SHP77 treated with DMSO at 0.1 percent for 48 hours (cell line): ENCODE results near the gene AHSP.
"Not testable (repeated sequence)": the region's sequence is repeated elsewhere in the genome, so short reads cannot be mapped to it uniquely, and the experiment has no call there.

Experiments
- DNase-seq: peaks from one replicate; lab custom pipeline; 2025; lab: John Stamatoyannopoulos, UW

AHSP gene

DNA sequence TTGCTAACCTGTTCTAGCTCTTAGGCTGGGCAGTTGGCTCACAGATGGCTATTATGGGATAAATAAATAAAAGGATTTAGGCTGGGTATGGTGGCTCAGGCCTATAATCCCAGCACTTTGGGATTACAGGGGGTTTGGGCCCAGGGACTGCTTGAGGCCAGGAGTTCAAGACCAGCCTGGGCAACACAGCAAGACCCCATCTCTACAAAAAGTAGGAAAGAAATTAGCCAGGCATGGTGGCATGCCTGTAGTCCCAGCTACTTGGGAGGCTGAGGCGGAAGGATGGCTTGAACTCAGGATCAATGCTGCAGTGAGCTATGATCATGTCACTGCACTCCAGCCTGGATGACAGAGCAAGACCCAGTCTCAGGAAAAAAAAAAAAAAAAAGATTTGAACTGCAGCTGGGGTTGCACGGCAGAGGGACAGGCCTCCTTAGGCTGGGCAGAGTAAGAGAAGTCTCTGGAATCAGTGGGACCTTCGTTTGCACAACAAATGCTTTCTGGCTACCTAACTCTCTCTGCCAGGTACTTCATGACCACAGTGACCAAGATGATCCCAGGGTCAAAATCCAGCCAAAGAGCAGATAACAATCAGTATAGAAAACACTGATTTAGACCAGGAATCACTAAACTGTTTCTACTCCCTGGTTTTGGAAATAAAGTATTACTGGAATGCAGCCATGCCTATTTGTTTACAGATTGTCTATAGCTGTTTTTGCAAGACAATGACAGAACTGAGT, 26.3 kb upstream of the AHSP start:
- no peak for DNase-seq

DNA sequence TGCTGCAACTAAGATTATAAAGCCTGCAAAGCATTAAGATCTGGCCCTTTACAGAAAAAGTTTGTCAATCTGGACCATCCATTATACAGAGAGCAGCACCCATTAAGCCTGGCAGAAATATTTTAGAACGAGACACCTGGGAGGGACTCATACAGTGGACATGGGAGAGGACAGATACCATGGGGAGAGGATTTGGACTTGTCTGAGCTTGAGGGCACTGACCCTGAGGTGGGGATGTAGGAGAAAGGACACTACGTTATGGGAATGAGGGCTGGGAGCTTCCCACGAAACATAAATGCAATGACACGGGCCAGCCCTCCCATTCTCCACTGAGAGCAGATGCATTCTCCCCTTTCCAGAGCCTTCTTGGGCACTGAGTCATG, 25.7 kb upstream of the AHSP start:
- DNase-seq: no peak

DNA sequence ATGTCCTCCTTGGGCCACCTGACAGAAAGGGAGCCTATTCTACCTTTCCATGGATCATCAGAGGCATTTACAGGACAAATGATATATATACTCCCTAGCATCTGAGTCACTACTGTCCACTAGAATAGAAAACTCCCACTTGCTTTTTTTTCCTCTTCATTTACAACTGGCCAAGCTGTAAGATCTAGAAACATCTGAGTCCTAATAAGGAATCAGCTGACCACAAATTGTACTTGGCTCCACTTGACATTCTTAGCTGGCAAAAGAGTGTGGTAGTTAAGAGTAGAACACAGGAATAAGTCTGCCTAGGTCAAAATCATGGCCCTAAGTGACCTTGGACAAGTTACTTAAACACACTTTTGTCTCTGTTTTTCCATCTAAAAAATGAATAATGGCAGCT, 24.7 kb upstream of the AHSP start:
- DNase-seq: no peak

- not testable (repeated sequence) for DNase-seq
These were observed 24.1 kb upstream of the AHSP start for GRCh38 chr16:31503555-31503954.

- no peak for DNase-seq
These were observed 23.5 kb upstream of the AHSP start for GRCh38 chr16:31504159-31504558.

- DNase-seq: no peak
These were observed 22.2 kb upstream of the AHSP start for GRCh38 chr16:31505483-31505882.

DNA sequence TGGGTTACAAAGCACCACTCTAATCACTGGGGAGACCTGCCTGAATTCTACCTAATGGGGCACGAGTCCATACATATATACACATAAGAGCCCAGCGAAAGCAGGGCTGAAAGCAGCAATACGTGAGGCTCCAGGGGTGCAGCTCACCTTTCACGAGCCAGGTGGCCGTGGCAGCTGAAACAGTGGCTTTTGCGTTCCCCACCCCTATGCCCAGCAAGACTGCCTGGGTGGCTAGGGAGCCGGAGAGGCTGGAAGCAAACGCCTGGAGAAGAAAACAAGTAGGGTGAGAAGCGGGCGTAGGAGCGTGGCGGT, 20.1 kb upstream of the AHSP start:
- no peak for DNase-seq

DNA sequence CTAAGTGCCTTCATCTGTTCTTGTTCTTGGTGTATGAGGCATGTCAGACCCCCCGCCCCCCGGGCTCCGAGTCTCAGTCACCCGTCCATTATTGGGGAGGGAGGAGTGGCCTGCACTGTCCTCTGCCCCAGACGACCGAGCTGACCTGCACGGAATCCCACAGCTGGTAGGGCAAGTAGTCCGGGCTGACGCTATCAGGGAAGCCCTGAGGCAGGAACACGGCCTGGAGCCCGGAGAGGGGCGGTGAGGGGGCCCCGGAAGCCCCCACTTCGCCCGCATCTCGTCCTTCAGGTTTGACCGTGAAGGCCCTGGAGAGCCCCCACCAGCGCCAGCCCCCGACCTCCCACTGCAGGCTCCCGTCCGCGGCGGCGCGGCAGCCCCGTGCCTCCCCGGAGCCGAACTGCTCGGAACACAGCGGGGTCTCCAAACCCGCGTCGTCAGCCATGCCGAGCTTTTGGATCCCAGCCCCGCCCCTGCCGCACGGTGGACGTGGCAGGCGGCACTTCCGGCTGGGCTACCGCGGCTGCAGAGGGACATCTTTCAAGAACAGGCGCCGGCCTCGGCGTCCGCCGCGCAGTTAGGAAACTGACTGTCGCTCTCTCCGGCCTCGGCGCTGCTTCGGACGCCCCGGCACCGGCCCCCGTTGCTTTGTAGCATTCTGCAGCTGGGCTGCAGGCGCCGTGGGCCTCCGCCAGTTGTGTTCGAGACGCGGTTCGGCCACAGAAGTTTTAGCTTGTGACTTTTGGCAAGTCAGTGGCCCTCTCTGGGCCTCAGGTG, 19.6 kb upstream of the AHSP start, which contains the start of gene RUSF1:
RUSF1 (minus strand) TSS at position 463 of the 777 bp plus-strand sequence; CDS start at position 445, 18 bp downstream.
- DNase-seq: peak; percentile 61

- DNase-seq: no peak
These were observed 18.9 kb upstream of the AHSP start for GRCh38 chr16:31508706-31509195.

DNA sequence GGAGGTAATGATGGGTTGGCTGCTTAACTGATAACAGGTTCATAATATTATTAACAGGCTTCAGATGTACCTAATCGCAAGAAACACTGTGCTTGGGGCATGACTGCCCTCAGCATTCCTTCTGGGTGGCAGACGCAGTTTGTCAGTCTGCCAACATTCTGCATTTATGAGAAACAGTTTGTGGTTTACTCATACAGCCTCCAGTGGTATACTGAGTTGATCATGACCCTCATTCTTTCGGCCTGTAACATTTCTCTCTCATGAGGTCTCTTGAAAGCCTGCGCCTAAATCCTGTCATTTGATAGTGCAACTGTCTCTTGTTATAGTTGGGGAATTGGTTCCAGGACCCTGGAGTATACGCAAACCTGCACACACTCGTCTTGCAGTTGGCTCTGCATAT, 14.6 kb upstream of the AHSP start:
- no peak for DNase-seq

DNA sequence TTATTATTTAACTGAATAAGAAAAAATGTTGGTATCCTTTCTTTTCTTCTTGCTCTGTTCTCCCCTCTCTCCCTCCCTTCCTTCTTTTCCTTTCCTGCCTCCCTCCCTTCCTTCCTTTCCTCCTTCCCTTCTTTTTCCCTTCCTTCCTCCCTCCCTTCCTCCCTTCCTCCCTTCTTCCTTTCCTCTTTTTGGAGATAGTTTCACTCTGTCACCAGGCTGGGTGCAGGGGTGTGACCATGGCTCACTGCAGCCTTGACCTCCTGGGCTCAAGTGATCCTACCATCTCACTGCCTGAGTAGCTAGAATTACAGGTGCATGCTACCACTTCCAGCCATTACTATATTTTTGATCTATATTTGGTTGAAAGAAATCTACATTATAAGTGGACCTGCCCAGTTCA, 13.8 kb upstream of the AHSP start:
- DNase-seq: no peak

DNA sequence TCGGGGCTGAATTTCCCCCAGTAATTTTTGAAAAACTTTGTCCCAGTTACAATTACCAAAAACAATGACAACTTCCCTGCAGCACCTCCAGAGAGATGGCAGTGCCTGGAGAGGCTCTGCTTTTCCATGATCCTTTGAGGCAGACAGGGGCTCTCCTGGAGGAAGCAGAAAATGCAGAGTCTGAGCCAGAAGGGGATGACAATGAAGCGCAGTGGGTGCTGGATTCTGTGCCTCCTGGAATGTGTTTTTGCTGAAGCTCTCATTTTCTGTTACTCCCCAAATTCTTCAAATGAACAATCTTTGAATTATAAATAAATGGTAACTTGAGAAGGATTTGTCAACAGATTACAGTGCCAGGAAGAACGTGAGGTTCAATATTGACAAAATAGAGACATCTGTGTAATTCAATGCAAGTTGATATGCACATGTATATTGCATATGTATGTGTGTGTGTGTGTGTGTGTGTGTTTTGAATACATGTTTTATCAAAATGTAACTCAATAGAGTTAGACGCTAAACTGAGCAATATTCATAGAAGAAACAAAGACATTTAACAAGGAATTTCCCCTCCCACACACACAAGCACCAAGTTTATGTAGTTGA, 9.8 kb upstream of the AHSP start:
- DNase-seq: no peak

GRCh38 chr16:31519759-31520431, 7.8 kb upstream of the AHSP start:
- no peak for DNase-seq

- no peak for DNase-seq
These were observed 6.3 kb upstream of the AHSP start for GRCh38 chr16:31521368-31521767.

DNA sequence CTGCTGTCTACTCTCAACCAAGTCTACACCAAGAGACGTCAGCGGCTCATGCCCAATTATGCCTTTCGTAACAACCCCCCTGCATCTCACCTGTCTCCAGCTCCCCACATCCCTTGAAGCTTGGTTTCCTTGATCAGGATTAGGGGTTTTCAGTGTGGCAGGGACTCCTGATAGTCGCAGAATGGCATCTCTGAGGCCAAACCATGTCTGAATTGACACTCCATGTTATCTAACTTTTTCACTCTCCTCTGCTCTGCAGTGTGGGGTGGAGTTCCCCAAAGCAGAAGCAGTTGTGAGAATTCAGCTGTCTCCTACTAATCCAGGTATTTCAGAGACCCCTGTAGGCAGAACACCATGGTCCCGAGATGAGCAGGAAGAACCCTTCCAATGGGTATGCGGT, 5.6 kb upstream of the AHSP start:
- DNase-seq: no peak

- not testable (repeated sequence) for DNase-seq
These were observed 3.9 kb upstream of the AHSP start for GRCh38 chr16:31523768-31524167.

DNA sequence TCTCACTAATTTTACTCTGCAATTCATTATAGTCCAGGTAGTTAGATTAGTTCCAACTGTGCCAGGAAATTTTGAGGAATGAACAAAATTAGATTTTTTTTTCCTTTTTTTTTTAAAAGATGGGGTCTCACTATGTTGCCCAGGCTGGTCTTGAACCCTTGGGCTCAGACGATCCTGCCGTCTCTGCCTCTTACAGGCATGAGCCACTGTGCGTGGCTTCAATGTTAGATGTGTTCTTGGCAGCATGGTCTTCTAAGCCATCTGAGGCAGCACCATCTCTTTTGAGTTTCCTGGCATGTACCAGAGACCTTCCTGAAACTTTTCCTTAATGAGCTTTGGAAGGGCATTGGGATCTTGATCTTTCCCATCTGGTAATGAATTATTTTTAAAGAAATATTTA, 2.6 kb upstream of the AHSP start:
- no peak for DNase-seq

GRCh38 chr16:31528523-31529107, 915 bp downstream of the AHSP start:
- no peak for DNase-seq

- no peak for DNase-seq
These were observed 1.6 kb downstream of the AHSP start for GRCh38 chr16:31529108-31529936.

GRCh38 chr16:31529937-31530312, 2.2 kb downstream of the AHSP start:
- DNase-seq: no peak

- DNase-seq: no peak
These were observed 2.7 kb downstream of the AHSP start for GRCh38 chr16:31530405-31530804.
